KMS-11 (cell line): ENCODE measurements around the gene NKX2-8.
A peak's percentile ranks its signal among the peaks of the same experiment; 100 is the strongest.

Experiments used
- H2AFZ ChIP-seq: fragments of 200-600 bp; sonication (generic); 2 replicates; pipeline ENCODE4 v1.6.1; 2016; ENCODE audit warnings: antibody characterized with exemption, mixed run types, low read depth
- H3K27ac ChIP-seq: fragments of 200-600 bp; sonication (generic); 2 replicates; pipeline ENCODE4 v1.6.1; 2016; ENCODE audit warnings: mild to moderate bottlenecking, mixed run types
- H3K27me3 ChIP-seq: fragments of 200-600 bp; sonication (generic); 2 replicates; pipeline ENCODE4 v1.6.1; 2017; ENCODE audit warnings: mild to moderate bottlenecking, low read depth, mixed run types, moderate library complexity; ENCODE audit not compliant: insufficient read depth
- H3K36me3 ChIP-seq: fragments of 200-600 bp; sonication (generic); 2 replicates; pipeline ENCODE4 v1.6.1; 2017; ENCODE audit warnings: mild to moderate bottlenecking, mixed run types; ENCODE audit not compliant: insufficient read depth
- H3K4me1 ChIP-seq: fragments of 200-600 bp; sonication (generic); 2 replicates; pipeline ENCODE4 v1.6.1; 2016; ENCODE audit warnings: mild to moderate bottlenecking, low read depth, mixed run types; ENCODE audit not compliant: poor library complexity, severe bottlenecking
- H3K4me2 ChIP-seq: fragments of 200-600 bp; sonication (generic); 2 replicates; pipeline ENCODE4 v1.7.0; 2016; ENCODE audit warnings: mild to moderate bottlenecking, mixed run types
- H3K4me3 ChIP-seq: fragments of 200-600 bp; sonication (generic); IDR thresholded peaks from 2 replicates; pipeline ENCODE4 v1.6.1; 2017; ENCODE audit warnings: low read depth, low read length, mixed read lengths; ENCODE audit not compliant: insufficient read depth
- H3K79me2 ChIP-seq: fragments of 200-600 bp; sonication (generic); 2 replicates; pipeline ENCODE4 v1.6.1; 2016; ENCODE audit warnings: low read depth, mixed run types; ENCODE audit not compliant: insufficient read depth
- H3K9ac ChIP-seq: fragments of 200-600 bp; sonication (generic); 2 replicates; pipeline ENCODE4 v1.6.1; 2016; ENCODE audit warnings: mild to moderate bottlenecking, mixed run types
- H4K20me1 ChIP-seq: fragments of 200-600 bp; sonication (generic); 2 replicates; pipeline ENCODE4 v1.6.1; 2016; ENCODE audit warnings: mild to moderate bottlenecking, mixed run types; ENCODE audit not compliant: insufficient read depth
- CTCF ChIP-seq: fragments of 200-600 bp; sonication (generic); conservative IDR thresholded peaks from 2 replicates; pipeline ENCODE4 v1.6.1; 2017; ENCODE audit warnings: low read depth, mild to moderate bottlenecking, antibody characterized with exemption, low read length, moderate library complexity, mixed read lengths

The NKX2-8 gene

GRCh38 chr14:36579573-36580140 is 2.8 kb downstream of the NKX2-8 start:
- Histone ChIP-seq H3K4me1 (no peaks in the 10 kb centered on the region), H3K36me3 (no peaks in the 10 kb centered on the region), H3K4me2 (no peak overlapping the region), H3K27ac (no peak overlapping the region), H3K9ac (no peak overlapping the region), H4K20me1 (no peaks in the 10 kb centered on the region), H2AFZ (no peak overlapping the region), H3K27me3 (no peaks in the 10 kb centered on the region), H3K4me3 (no peak overlapping the region), H3K79me2 (no peaks in the 10 kb centered on the region)
- no peak for TF ChIP-seq CTCF

GRCh38 chr14:36579001-36579555 is 3.3 kb downstream of the NKX2-8 start:
- H3K9ac ChIP-seq: no peak overlapping the region
- H4K20me1 ChIP-seq: no peaks in the 10 kb centered on the region
- TF ChIP-seq CTCF: no peak
- H3K36me3 ChIP-seq: no peaks in the 10 kb centered on the region
- no peaks in the 10 kb centered on the region for H3K79me2 ChIP-seq
- no peak overlapping the region for H3K4me2 ChIP-seq
- no peak overlapping the region for H3K4me3 ChIP-seq
- H2AFZ ChIP-seq: no peak overlapping the region
- H3K27ac ChIP-seq: no peak overlapping the region
- H3K4me1 ChIP-seq: no peaks in the 10 kb centered on the region
- no peaks in the 10 kb centered on the region for H3K27me3 ChIP-seq

DNA sequence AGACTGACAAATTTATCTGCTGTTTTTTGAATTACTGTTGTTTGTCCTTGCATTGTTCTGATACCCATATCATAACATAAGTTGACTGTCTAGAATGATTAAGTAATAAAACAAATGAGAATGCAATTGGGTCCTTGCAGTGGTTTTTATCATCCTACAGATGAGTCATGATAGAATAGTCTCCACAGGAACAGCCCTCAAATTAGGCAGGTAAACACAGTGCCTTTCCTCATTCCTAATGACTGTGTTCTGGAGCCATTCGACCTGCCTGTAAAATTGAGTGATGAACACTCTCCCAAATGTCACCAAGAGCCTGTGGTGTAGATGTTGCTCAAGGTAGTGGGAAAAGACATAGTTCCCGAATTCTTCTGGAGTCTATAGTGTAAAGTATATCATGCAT is 12.3 kb downstream of the NKX2-8 start:
- H3K4me3 ChIP-seq: no peak overlapping the region
- H3K79me2 ChIP-seq: no peaks in the 10 kb centered on the region

DNA sequence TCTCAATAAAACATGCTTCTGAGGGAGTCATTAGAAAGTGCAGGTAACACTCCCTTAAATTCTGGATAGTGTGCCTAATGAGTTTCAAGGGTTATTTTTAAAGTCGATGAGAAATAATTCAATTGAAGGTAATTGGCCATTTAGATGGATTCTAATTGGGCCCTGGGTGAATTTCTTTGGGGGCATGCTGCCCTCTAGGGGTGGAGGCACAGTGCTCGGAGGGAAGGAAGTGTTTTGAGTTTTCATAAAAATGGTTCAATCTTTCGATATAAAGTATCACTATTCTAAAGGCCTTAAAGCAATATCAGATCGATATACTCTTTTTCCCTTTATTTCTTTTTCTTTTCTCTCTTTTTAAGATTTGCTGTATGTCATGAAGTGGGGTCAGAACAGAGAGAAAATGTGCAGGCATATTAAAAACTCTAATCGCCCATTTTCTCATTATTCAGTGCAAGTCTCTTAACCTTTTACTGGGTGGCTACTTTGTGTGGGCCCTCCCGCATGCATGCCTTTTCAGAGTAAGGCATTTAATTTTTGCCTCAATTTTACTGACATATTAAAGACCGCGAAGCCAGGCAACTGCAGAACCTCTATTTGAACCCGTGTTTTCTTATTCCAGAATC is 25.5 kb downstream of the NKX2-8 start:
- Histone ChIP-seq H3K4me2 (no peak overlapping the region), H4K20me1 (no peaks in the 10 kb centered on the region), H3K4me1 (no peaks in the 10 kb centered on the region), H3K27me3 (no peaks in the 10 kb centered on the region), H3K27ac (no peak overlapping the region), H3K4me3 (no peak overlapping the region), H3K9ac (no peak overlapping the region), H3K79me2 (no peaks in the 10 kb centered on the region), H2AFZ (no peak overlapping the region), H3K36me3 (no peaks in the 10 kb centered on the region)
- peak; percentile 70 for TF ChIP-seq CTCF

More for the DNA sequence above, 12.3 kb downstream of the NKX2-8 start:
- Histone ChIP-seq H3K4me1 (peaks cover 10% of the 10 kb centered on the region), H3K27ac (no peak overlapping the region), H3K27me3 (no peaks in the 10 kb centered on the region), H4K20me1 (no peaks in the 10 kb centered on the region), H3K36me3 (no peaks in the 10 kb centered on the region), H3K9ac (no peak overlapping the region), H2AFZ (no peak overlapping the region), H3K4me2 (no peak overlapping the region)
- no peak for TF ChIP-seq CTCF
